GM18520 (cell line): ENCODE measurements around the gene MC4R.
"Not testable (repeated sequence)": the region's sequence is repeated elsewhere in the genome, so short reads cannot be mapped to it uniquely, and the experiment has no call there.

Source experiments
- ATAC-seq: cut with Tn5 transposase; IDR thresholded peaks from one replicate; pipeline ENCODE4 v1.9.1; 2021; ENCODE audit not compliant: unreplicated experiment

MC4R gene

GRCh38 chr18:60372596-60372995 lies at the start of gene MC4R:
Gene MC4R, minus strand, starts transcription at chr18:60372775. Its CDS starts 426 bp downstream, at chr18:60372349.
- no peak for ATAC-seq

DNA sequence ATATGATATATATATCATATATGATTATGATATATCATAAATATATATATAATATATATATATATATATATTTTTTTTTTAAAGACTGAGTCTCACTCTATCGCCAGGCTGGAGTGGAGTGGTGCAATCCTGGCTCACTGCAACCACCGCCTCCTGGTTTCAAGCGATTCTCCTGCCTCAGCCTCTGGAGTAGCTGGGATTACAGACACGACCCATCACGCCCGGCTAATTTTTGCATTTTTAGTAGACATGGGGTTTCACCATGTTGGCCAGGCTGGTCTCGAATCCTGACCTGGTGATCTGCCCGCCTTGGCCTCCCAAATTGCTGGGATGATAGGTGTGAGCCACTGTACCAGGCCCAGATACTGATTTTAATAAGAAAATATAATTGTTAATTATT lies 49.7 kb upstream of the MC4R start:
- ATAC-seq: not testable (repeated sequence)

GRCh38 chr18:60421356-60422118 lies 49.0 kb upstream of the MC4R start:
- no peak for ATAC-seq

GRCh38 chr18:60417946-60418345 lies 45.4 kb upstream of the MC4R start:
- ATAC-seq: no peak

- no peak for ATAC-seq
Observed at GRCh38 chr18:60413944-60414547, 41.5 kb upstream of the MC4R start.

DNA sequence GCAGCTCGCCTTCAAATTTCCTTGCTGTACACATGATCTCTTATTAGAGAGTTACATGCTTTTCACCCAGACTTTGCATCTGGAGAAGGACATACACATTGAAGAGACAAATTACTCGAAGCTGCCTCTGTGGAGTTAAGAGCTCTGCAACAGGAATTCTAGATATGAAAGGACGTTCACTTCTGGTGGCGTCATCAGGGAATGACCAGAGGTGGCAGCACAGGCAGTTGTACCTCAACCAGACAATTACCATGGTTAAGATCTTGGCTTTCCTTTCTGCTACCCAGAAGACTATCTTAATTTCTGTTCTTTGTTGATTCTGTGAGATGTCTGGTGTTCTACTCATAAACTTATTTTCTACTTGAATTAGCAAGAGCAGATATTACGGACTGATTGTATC lies 39.1 kb upstream of the MC4R start:
- no peak for ATAC-seq

DNA sequence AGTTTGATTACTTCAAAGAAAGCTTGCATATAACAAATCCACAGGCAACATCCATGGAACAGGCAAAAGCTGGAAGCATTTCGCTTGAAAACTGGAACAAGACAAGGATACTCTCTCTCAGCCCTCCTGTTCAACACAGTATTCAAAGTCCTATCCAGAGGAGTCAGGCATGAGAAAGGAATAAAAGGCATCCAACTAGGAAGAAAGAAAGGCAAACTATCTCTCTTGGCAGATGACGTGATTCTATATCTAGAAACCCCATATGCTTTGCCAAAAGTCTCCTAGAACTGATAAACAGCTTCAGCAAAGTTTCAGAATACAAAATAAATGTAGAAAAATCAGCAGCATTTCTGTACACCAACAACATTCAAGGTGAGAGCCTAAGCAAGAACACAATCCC lies 34.1 kb upstream of the MC4R start:
- no peak for ATAC-seq

GRCh38 chr18:60404486-60405085 lies 32.0 kb upstream of the MC4R start:
- ATAC-seq: no peak

GRCh38 chr18:60401346-60401745 lies 28.8 kb upstream of the MC4R start:
- no peak for ATAC-seq

DNA sequence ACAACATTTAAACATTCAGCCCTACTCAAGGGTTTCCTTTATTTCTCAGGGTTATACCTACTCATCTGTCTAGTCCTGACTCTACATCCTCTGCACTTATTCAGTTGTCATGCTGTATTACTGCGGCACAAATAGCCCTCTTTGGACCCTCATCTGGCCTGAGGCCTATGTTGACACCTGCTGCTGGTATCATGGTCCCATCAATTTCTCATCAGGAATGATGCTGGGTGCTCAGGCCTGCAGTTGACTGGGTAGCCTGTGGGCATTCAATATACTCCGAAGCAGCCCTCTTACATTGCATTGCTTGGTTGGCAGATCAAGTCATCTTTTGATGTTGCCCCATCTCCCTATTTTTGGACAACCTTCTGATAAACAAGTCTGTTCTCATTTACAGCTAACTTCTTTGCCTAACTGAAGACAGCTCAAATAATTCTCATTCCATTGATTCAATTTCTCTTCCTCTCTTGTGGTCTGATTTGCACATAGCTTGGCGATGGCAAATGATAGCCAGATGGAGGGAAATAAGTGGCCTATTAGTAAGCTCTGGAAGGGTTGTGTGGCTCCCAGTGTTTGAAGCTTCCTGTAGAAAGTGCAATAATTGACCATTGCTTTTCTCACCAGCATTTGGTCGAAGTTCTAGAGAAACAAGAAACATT lies 19.1 kb upstream of the MC4R start:
- no peak for ATAC-seq

- ATAC-seq: no peak
Observed at GRCh38 chr18:60389314-60389713, 16.7 kb upstream of the MC4R start.

- ATAC-seq: no peak
Observed at GRCh38 chr18:60385693-60386092, 13.1 kb upstream of the MC4R start.

DNA sequence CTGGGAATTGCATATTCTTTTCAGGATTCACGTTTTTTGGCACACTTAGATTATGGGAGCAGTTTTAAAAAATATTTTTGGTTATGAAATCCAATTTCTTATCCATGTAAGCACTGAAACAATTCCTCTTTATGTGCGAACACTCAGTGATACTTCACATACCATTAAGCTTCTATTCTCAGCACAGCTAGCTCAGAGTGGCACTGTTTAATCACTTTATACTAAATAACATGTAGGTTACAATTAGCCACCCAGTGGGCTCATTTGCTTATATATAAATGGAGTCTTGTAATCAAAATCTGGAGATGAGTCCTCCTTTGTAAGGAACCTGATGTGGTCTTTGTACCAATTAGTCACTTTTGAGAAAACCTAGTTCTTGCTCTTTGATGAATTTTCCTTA lies 11.3 kb upstream of the MC4R start:
- ATAC-seq: no peak

DNA sequence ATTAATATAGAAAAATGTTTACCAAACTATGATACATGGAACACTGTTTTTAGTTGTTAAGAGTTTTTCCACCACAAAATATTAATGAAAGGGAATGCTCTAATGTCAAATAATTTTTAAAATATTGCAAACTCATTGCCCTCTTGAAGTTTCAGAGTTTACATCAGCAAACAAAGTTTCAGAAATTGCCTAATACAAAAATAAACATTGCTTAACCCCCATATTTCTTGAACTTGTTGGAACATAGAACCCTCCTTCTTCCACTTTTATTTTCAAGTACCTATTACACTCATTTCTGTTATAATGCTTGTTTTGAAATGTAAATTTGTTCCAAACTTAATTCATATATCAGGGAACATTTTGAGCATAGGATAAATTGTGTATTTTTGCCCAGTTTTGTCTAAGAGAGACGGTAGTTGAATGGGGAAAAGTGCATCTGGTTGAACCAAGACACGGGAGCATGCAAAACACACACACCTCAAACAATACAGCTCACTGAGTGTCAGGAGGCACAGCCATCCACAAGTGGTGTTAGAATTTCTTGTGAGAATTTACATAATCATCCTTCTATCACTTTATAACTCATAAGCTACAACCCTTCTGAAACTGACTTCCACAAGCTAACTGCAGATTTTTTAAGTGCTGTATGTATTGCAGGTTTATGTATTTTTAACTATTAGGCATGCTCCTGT lies 5.3 kb upstream of the MC4R start:
- no peak for ATAC-seq

- no peak for ATAC-seq
Observed at GRCh38 chr18:60372132-60372531, 443 bp downstream of the MC4R start.

GRCh38 chr18:60358516-60358915 lies 14.1 kb downstream of the MC4R start:
- ATAC-seq: no peak

DNA sequence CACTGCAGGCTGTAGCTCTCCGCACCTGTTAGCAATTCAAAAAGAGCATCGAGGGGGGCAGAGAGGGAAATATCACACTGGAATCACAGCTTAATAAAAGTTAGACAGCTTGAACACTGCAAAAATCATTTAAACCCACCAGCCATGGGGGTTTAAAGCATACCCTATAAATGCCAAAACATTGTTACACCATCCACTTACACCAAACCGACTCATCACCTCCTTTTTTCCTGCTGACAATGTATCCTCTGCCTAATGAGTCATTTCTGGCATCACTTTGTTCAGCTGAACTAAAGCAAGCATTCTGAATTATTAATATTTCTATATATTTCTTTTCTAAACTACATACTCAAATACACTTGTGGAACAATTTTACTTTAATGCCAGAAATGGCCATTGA lies 21.6 kb downstream of the MC4R start:
- no peak for ATAC-seq

DNA sequence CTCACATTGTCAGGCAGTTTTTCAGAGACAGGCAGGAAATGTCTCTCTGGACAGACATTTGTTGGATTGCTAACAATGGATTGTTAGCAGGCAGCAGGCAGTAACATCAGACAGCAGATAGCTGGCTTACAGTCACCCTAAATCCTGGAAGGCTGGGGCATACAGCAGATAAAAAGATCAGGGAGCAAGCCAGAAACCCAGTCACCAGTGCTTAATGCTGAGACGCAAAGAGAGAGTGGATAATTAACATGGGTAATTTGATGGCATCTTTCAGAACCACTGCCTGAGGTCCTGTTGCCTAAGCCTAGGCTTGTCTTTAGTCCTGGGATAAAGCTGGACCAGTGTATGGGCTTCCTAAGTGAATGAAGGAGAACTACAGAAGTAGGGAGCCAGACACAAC lies 22.4 kb downstream of the MC4R start:
- no peak for ATAC-seq

GRCh38 chr18:60347526-60348045 lies 25.0 kb downstream of the MC4R start:
- ATAC-seq: no peak

DNA sequence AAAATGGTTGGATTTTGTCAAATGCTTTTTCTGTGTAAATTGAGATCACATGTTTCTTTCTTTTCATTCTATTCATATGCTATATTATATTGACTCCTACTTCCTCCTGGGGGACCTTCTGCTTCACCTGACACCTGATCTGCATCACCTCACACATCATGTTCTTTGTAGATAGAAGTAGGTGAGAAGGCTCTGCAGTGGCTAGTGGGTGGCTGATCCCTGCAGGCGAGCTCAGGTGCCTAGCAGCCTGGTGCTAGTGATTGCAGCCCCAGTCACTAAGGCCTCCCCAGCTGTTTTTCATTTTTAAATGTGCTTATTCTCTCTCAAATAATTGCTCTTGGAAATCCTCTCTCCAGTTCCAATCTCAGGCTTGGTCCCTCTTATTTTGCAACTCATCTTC lies 33.6 kb downstream of the MC4R start:
- ATAC-seq: no peak

GRCh38 chr18:60331890-60332289 lies 40.7 kb downstream of the MC4R start:
- no peak for ATAC-seq
